ENCODE data around the gene TGOLN2. TPM values are rescaled to one million over a fixed set of nuclear protein-coding genes. Genes with fewer than 3 reads are reported as not detected.

TGOLN2 gene
- total and polyA plus RNA-seq, 2 donors (not counting 3 experiments of a cell fraction or from before 2014, with no cell fraction given): 112 to 140 TPM

DNA sequence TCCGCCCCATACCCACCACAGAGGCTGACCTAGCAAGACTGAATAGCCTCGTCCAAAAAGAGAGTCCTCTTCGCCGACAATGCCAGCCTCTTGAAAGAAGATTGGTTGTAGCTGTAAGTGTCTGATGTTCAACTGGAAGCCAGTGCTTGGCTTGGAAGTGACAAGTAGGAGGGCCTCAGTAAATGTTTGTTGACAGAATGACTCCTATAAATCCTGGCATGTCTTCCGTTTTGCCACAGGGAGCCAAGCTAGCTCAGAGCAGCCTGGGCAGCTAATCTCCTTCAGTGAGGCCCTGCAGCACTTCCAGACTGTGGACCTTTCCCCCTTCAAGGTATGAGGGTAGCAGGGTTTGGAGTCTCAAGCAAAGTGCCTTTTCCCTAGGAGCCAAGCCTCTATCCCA, 41.7 kb upstream of the TGOLN2 start:
- H3K9me1 ChIP-seq (replicated peaks; ENCODE audit: control insufficient read depth, extremely low read depth, insufficient read depth, low read length): no peaks in the 10 kb centered on the region
- no peaks in the 10 kb centered on the region for H3K36me3 ChIP-seq (ENCODE audit: control insufficient read depth in 2 of 2, extremely low read depth in 1 of 2, insufficient read depth in 2 of 2, low read length in 2 of 2)
- CTCF ChIA-PET: interaction anchor here (0.6 kb wide), 1 partner anchor 13 kb away, joined by 3 read pairs; no protein-coding TSS in a partner anchor
- H2AFZ ChIP-seq (ENCODE audit: low read depth, low read length): no peak overlapping the region
- H3K4me3 ChIP-seq (replicated peaks in 1 of 3; ENCODE audit: insufficient read depth in 1 of 3, low read depth in 1 of 3, low read length in 3 of 3): no peak overlapping the region
- no peak overlapping the region for H3K4me2 ChIP-seq (ENCODE audit: insufficient read depth, low read length)
- H3K9ac ChIP-seq (replicated peaks; ENCODE audit: extremely low read depth, insufficient read depth, low read length): no peak overlapping the region
- DNase-seq (ENCODE audit: low read depth, low spot score) (no peak), FAIRE-seq (no peak)
- intact Hi-C loops (cut with micrococcal nuclease): no loop called here
- no peaks in the 10 kb centered on the region for H3K9me3 ChIP-seq (replicated peaks; ENCODE audit: control insufficient read depth, insufficient read depth, low read length)
- no peak for TF ChIP-seq POLR2A (IDR thresholded peaks at IDR 0.05; ENCODE audit: low read depth, low read length)
- TF ChIP-seq JUN (IDR thresholded peaks at IDR 0.05; ENCODE audit: borderline replicate concordance, insufficient read depth, insufficient read length, low read depth): no peak
- TF ChIP-seq, protein P1, sequence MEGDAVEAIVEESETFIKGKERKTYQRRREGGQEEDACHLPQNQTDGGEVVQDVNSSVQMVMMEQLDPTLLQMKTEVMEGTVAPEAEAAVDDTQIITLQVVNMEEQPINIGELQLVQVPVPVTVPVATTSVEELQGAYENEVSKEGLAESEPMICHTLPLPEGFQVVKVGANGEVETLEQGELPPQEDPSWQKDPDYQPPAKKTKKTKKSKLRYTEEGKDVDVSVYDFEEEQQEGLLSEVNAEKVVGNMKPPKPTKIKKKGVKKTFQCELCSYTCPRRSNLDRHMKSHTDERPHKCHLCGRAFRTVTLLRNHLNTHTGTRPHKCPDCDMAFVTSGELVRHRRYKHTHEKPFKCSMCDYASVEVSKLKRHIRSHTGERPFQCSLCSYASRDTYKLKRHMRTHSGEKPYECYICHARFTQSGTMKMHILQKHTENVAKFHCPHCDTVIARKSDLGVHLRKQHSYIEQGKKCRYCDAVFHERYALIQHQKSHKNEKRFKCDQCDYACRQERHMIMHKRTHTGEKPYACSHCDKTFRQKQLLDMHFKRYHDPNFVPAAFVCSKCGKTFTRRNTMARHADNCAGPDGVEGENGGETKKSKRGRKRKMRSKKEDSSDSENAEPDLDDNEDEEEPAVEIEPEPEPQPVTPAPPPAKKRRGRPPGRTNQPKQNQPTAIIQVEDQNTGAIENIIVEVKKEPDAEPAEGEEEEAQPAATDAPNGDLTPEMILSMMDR (IDR thresholded peaks at IDR 0.05; ENCODE audit: extremely low read depth in 1 of 2, insufficient read depth in 1 of 2, low read depth in 1 of 2, low read length in 2 of 2): no peak
- no peak for TF ChIP-seq EZH2 (IDR thresholded peaks at IDR 0.05; ENCODE audit: borderline replicate concordance, low read depth, low read length, severe bottlenecking)
- TF ChIP-seq, protein P2, sequence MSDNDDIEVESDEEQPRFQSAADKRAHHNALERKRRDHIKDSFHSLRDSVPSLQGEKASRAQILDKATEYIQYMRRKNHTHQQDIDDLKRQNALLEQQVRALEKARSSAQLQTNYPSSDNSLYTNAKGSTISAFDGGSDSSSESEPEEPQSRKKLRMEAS (IDR thresholded peaks at IDR 0.05; ENCODE audit: insufficient read depth, insufficient read length): no peak
- no peak for TF ChIP-seq MYC (IDR thresholded peaks at IDR 0.05; ENCODE audit: low read depth, low read length)
- BruUV-seq (replicated peaks): no TSS peak
- dilution Hi-C loops (cut with MboI; ENCODE audit: extremely low pct_ligation_motif_present, low sequenced_read_pairs): no loop called here
- no peaks in the 10 kb centered on the region for H4K20me1 ChIP-seq (replicated peaks; ENCODE audit: control insufficient read depth, extremely low read depth, insufficient read depth, low read length)
- no peaks in the 10 kb centered on the region for H3K79me2 ChIP-seq (ENCODE audit: control insufficient read depth, insufficient read depth, low read length)
- no peaks in the 10 kb centered on the region for H3K4me1 ChIP-seq (ENCODE audit: control insufficient read depth, extremely low read depth, insufficient read depth, low read length)
- H3K27ac ChIP-seq (ENCODE audit: insufficient read depth, low read depth, low read length): no peak overlapping the region
- no peaks in the 10 kb centered on the region for H3K27me3 ChIP-seq (ENCODE audit: control insufficient read depth in 2 of 2, insufficient read depth in 2 of 2, low read length in 2 of 2)
- POLR2A ChIA-PET: no interaction called here

DNA sequence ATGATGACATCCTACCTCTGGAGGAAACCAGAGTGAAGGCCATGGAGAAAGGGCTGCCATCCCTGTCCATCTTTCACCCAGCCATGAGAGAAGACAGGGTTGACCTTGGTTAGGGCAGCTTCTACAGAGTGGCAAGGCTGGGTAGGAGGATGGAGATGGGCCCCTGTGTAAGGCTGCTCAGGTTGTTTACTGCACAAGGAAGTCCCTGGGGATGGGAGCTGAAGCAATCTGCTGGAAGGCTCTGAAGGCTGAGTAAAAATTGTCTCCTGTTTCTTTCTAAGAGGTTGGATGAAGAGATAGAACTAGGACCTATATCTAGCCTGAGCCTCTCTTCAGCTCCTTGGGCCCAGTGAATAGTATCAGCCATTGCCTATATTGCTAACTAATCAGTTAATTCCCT, 41.1 kb upstream of the TGOLN2 start:
- ChIA-PET POLR2A (no interaction called here), CTCF (interaction anchor here (0.6 kb wide), 1 partner anchor 263 kb away, joined by 3 read pairs; no protein-coding TSS in a partner anchor)
- no peak for DNase-seq (ENCODE audit: low read depth, low spot score)
- H3K27ac ChIP-seq (ENCODE audit: insufficient read depth, low read depth, low read length): no peak overlapping the region
- no peaks in the 10 kb centered on the region for H3K9me3 ChIP-seq (replicated peaks; ENCODE audit: control insufficient read depth, insufficient read depth, low read length)
- H3K27me3 ChIP-seq (ENCODE audit: control insufficient read depth in 2 of 2, insufficient read depth in 2 of 2, low read length in 2 of 2): no peaks in the 10 kb centered on the region
- no peak overlapping the region for H3K4me3 ChIP-seq (replicated peaks in 1 of 3; ENCODE audit: insufficient read depth in 1 of 3, low read depth in 1 of 3, low read length in 3 of 3)
- BruUV-seq (replicated peaks): no TSS peak
- H3K9me1 ChIP-seq (replicated peaks; ENCODE audit: control insufficient read depth, extremely low read depth, insufficient read depth, low read length): no peaks in the 10 kb centered on the region
- H4K20me1 ChIP-seq (replicated peaks; ENCODE audit: control insufficient read depth, extremely low read depth, insufficient read depth, low read length): no peaks in the 10 kb centered on the region
- peaks cover 0 to 1% of the 10 kb centered on the region in 2 experiments for H3K36me3 ChIP-seq (ENCODE audit: control insufficient read depth in 2 of 2, extremely low read depth in 1 of 2, insufficient read depth in 2 of 2, low read length in 2 of 2)
- no peaks in the 10 kb centered on the region for H3K4me1 ChIP-seq (ENCODE audit: control insufficient read depth, extremely low read depth, insufficient read depth, low read length)
- dilution Hi-C loops (cut with MboI; ENCODE audit: extremely low pct_ligation_motif_present, low sequenced_read_pairs) (no loop called here), intact Hi-C loops (cut with micrococcal nuclease) (no loop called here)
- no peak overlapping the region for H2AFZ ChIP-seq (ENCODE audit: low read depth, low read length)
- no peak for FAIRE-seq
- H3K4me2 ChIP-seq (ENCODE audit: insufficient read depth, low read length): no peak overlapping the region
- H3K9ac ChIP-seq (replicated peaks; ENCODE audit: extremely low read depth, insufficient read depth, low read length): no peak overlapping the region
- no peaks in the 10 kb centered on the region for H3K79me2 ChIP-seq (ENCODE audit: control insufficient read depth, insufficient read depth, low read length)
- TF ChIP-seq FOS (IDR thresholded peaks at IDR 0.05; ENCODE audit: borderline replicate concordance, insufficient read depth, low read length) (no peak), EZH2 (IDR thresholded peaks at IDR 0.05; ENCODE audit: borderline replicate concordance, low read depth, low read length, severe bottlenecking) (no peak), GATA2 (IDR thresholded peaks at IDR 0.05; ENCODE audit: insufficient read depth, insufficient read length, low read depth, low read length) (no peak), JUN (IDR thresholded peaks at IDR 0.05; ENCODE audit: borderline replicate concordance, insufficient read depth, insufficient read length, low read depth) (no peak), MYC (IDR thresholded peaks at IDR 0.05; ENCODE audit: low read depth, low read length) (no peak), POLR2A (IDR thresholded peaks at IDR 0.05; ENCODE audit: low read depth, low read length) (no peak), POLR2AphosphoS5 (IDR thresholded peaks at IDR 0.05; ENCODE audit: insufficient read depth, low read depth, low read length) (no peak)
- TF ChIP-seq, protein P1 (IDR thresholded peaks at IDR 0.05; ENCODE audit: extremely low read depth in 1 of 2, insufficient read depth in 1 of 2, low read depth in 1 of 2, low read length in 2 of 2): no peak
- TF ChIP-seq, protein P2 (IDR thresholded peaks at IDR 0.05; ENCODE audit: insufficient read depth, insufficient read length): no peak

Data from endothelial cell of umbilical vein (primary cell).